AG09319 (cell line): ENCODE measurements around the gene MIB2.

Source experiments
- DNase-seq: peaks from one replicate; pipeline ENCODE4 v3.0.0-alpha.2; 2010; ENCODE audit warnings: low read depth; ENCODE audit errors: extremely low read depth
- TF ChIP-seq, protein P1 (sequence below): IDR thresholded peaks from 2 replicates; pipeline ENCODE4 v1.5.1; 2011; ENCODE audit warnings: low read depth, mild to moderate bottlenecking, inconsistent platforms, low read length, moderate library complexity

Gene MIB2

DNA sequence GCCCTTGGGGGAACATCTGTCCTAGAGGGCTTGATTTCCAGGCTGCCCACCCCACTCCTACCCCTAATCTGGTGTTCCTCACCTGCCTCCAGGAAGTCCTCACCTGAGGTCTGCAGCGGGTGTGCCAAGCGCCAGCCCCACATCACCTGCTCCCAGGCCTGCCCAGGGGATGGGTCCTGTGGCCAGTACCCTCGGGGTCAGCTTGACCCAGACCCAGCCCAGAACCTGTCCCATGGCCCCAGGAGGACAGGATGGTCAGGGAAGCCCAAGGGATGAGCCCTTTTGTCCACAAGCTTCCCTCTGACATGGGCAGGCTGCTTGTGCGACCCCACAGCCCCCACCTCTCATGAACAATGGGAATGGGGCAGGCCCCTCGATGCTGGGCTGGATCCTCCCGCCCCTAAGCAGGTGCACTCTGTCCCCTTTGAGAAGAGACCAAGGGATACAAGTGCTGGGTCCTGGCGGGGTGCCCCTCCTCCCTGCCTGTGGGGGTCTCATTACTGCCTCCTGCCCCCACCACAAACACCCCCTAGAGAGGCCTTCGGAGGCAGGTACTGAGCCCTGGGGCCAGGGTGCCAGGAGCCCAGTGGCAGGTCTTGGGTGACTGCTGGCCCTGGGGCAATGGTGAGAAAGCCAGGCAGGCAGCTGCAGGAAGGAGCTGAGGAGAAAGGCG is 3.2 kb downstream of the MIB2 start:
- TF ChIP-seq, protein P1, sequence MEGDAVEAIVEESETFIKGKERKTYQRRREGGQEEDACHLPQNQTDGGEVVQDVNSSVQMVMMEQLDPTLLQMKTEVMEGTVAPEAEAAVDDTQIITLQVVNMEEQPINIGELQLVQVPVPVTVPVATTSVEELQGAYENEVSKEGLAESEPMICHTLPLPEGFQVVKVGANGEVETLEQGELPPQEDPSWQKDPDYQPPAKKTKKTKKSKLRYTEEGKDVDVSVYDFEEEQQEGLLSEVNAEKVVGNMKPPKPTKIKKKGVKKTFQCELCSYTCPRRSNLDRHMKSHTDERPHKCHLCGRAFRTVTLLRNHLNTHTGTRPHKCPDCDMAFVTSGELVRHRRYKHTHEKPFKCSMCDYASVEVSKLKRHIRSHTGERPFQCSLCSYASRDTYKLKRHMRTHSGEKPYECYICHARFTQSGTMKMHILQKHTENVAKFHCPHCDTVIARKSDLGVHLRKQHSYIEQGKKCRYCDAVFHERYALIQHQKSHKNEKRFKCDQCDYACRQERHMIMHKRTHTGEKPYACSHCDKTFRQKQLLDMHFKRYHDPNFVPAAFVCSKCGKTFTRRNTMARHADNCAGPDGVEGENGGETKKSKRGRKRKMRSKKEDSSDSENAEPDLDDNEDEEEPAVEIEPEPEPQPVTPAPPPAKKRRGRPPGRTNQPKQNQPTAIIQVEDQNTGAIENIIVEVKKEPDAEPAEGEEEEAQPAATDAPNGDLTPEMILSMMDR, result no peak
- DNase-seq, result no peak

DNA sequence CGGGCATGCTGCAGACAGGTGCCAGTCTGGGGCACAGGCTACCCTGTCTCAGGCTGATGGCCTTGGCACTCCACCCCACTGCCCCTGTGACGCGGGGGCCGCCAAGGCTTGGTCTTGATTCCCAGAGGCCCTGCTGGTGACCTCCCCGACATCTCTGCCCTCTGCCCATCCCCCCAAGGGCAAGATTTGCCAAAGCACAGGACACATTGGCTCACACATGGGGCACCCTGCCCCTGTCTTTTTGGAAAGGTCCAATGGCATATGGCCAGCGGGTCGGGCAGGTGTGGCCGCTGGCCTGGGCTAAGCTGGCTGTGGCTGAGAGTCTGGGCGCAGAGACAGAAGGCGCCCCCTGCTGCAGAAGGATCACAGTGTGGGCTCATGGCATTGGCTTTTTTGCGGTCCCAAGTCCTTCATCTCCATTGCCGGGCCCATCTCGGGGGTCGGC is 4.6 kb downstream of the MIB2 start:
- no peak for DNase-seq
- TF ChIP-seq, protein P1, result no peak; the same call in 1 of the 2 replicates

DNA sequence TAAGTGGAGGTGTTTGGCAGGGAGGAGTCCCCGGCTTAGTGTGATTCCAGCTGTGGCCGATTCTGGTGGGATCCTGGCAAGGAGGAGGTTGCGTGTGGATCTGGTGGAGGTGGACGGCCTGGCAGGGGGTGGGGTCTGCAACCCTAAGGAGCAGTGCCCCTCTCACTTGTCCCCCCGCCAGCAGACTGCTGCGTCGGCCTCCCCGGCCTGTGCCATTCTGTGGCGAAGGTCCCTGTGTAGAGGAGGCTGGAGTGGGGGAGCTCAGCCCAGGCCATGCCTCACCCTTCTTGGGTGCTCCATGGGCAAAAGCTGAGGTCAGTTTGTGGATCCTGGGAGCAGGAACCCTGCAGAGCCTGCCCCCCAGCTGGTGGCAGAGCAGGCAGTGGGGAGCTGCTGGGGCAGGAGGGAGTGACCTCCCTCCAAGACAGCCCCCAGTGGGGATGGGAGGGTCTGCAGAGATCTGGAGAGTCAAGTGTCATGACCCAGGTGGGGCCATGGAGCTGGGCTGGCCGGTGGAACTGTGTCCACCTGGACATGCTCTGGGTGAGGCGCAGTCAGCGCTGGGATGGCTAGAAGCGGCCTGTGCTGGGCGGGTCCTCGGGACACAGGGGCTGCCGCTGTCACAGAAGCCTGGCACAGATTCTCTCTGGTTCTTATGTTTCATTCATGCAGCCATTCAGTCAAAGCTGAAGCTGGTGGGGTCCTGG is 5.3 kb downstream of the MIB2 start:
- no peak for DNase-seq
- TF ChIP-seq, protein P1, result no peak

DNA sequence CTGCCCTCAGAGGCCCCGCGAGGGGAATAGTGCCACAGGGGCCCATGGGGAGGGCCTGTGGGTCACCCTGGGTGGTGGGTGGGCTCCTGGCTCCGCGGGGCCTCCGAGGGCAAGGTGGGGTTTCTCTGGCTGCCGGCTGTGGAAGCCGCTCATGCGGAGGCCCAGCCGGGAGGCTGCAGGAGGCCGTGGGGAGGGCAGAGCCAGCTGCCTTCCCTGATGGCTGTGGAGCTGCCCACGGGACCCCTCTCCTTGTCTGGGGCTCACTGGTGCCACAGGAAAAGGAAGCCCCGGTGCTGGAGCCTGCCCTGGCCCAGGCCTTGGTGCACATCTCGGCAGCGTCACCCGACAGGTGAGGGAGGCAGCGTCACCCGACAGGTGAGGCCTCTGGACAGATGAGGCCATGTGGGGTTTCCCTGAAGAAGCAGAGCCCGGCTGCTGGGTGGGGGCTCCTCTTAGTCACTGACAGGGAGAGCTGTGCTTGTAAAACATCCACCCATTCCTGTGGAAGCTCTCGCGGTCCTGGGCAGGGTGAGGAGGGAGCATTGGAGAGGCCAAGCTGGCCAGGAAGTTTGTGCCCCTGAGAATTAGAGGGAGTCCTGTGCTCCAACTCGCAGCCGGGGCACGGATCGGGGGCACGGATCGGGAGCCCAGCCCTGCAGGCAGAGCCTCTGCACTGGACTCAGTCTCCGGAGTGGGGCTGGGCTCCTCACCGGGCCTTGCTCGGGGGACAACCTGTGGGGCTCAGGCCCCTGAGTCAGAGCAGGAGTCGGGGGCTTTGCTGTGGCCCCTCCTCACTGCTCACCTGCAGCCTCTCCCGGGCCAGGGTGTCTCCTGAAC is 6.1 kb downstream of the MIB2 start:
- DNase-seq, result no peak
- TF ChIP-seq, protein P1, result no peak

DNA sequence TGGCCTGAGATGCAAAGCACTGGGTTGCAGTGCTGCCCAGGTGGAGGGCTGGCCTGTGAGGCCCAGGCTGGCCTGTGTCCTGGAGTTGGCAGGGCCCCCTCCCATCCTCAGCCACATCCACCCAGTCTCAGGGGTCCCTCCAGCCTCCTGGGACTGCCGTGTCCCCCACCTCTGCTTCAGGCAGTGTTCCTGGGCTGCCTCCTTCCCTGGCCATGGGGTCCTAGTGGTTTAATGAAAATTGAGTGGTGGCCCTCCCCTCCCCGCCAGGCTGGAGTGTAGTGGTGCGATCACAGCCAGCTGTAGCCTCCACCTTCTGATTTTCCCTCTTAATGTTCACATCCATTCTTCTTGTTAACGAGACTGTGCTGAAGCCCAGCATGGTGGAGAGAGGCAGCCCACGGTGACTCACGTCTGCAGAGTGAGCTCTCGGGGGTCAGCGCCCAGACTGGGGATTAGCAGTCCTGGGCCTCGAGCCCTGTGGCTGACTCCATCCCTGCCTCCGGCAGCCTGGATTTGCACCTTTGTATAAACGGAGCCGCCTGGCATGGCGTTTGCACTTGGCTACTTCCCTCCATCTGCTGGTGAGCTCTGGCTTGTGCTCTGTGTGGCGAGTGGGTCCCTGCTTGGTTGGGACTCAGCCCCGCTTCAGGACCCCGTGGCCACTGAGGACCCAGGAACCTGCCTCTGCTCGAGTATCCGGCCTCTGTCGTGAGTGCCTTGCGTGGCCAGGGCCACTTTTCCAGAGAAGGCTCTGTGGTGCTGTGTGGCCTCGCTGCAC is 6.9 kb downstream of the MIB2 start:
- TF ChIP-seq, protein P1, result no peak
- DNase-seq, result no peak

DNA sequence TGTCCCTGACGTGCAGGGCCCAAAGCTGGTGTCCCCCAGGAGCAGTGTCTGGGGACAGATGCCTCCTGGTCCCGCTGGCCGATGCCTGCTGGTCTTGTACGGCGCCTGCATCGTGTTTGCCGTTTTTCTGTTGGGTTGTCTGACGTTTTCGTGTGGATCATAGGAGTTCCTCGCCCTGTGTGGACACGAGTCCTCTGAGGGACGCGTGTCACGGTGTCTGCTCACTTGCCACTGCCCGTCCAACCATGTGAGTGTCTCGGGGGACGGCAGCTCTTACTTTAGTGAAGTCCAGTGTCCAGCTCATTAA is 7.4 kb downstream of the MIB2 start:
- DNase-seq, result no peak
- TF ChIP-seq, protein P1, result no peak
